PC-3 (cell line): ENCODE data around the gene RETN.

Source experiments
- EZH2 ChIP-seq: fragments of 300-600 bp; sonication (generic); IDR thresholded peaks from one replicate; pipeline ENCODE4 v1.6.1; 2017; ENCODE audit warnings: antibody characterized with exemption, mild to moderate bottlenecking, low read length; ENCODE audit not compliant: unreplicated experiment
- EZH2phosphoT487 ChIP-seq: fragments of 300-600 bp; sonication (generic); IDR thresholded peaks from 2 replicates; pipeline ENCODE4 v1.6.1; 2018; ENCODE audit warnings: mild to moderate bottlenecking, antibody characterized with exemption, low read length, borderline replicate concordance
- TF ChIP-seq, protein P1 (sequence below): fragments of 300-600 bp; sonication (generic); conservative IDR thresholded peaks from 2 replicates; pipeline ENCODE4 v1.5.1; 2017; ENCODE audit warnings: antibody characterized with exemption, low read depth, mild to moderate bottlenecking, low read length

GRCh38 chr19:7679771-7680605 is 11.1 kb downstream of the RETN start:
- TF ChIP-seq, protein P1, sequence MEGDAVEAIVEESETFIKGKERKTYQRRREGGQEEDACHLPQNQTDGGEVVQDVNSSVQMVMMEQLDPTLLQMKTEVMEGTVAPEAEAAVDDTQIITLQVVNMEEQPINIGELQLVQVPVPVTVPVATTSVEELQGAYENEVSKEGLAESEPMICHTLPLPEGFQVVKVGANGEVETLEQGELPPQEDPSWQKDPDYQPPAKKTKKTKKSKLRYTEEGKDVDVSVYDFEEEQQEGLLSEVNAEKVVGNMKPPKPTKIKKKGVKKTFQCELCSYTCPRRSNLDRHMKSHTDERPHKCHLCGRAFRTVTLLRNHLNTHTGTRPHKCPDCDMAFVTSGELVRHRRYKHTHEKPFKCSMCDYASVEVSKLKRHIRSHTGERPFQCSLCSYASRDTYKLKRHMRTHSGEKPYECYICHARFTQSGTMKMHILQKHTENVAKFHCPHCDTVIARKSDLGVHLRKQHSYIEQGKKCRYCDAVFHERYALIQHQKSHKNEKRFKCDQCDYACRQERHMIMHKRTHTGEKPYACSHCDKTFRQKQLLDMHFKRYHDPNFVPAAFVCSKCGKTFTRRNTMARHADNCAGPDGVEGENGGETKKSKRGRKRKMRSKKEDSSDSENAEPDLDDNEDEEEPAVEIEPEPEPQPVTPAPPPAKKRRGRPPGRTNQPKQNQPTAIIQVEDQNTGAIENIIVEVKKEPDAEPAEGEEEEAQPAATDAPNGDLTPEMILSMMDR: no peak
- TF ChIP-seq EZH2: no peak
- TF ChIP-seq EZH2phosphoT487: no peak
